K562 (cell line): ENCODE results near the gene TLX3. TPM values are rescaled to one million over a fixed set of nuclear protein-coding genes. Genes with fewer than 3 reads are reported as not detected.

Experiments
- ATAC-seq: fragments of 200-7000 bp; cut with Tn5 transposase; 3 replicates; pipeline ENCODE4 v1.9.1; 2020; ENCODE audit warnings: moderate library complexity
- BruUV-seq: library from RNA; stranded (reverse); fragments of 400-500 nt; replicated peaks from 2 replicates; lab custom pipeline; 2021; lab: Mats Ljungman, UMichigan
- CTCF ChIA-PET: fragments of 300-600 bp; formaldehyde crosslinking; extraction: SDS; loops from one replicate; lab custom pipeline; 2021; ENCODE audit warnings: low intra/inter-chr PET ratio; lab: Yijun Ruan, JAX
- POLR2A ChIA-PET: fragments of 300-600, 350-650 bp; sonication (Branson Sonifier 250); formaldehyde crosslinking; extraction: SDS; loops from one replicate; lab custom pipeline; 2021; ENCODE audit warnings: antibody characterized with exemption, inconsistent platforms; lab: Yijun Ruan, JAX
- DNase-seq, 4 experiments: peaks; one replicate each; pipeline versions ENCODE4 v3.0.0 to v3.0.0-alpha.2; 2011 to 2018; ENCODE audit warnings: low spot score in 3 of 4, mixed read lengths in 3 of 4; ENCODE audit errors: extremely low read depth in 1 of 4
- FAIRE-seq: peaks from 2 replicates; lab custom pipeline; 2011; peaks lifted over from hg19 to GRCh38; lab: Jason Lieb, UNC
- H2AFZ ChIP-seq: 2 replicates; pipeline ENCODE4 v1.6.0; 2011; ENCODE audit warnings: low read depth, low read length, control low read depth, inconsistent platforms
- H3K27ac ChIP-seq: fragments of 200-600 bp; 3 replicates; pipeline ENCODE4 v1.8.0; 2011; ENCODE audit warnings: low read depth, mild to moderate bottlenecking, control low read depth, inconsistent platforms, low read length, moderate library complexity, mixed read lengths; ENCODE audit errors: extremely low read depth
- H3K27me3 ChIP-seq, 2 experiments: fragments of 300-600 bp in 1 of 2; 2 replicates in 1 of 2; 3 replicates in 1 of 2; pipeline versions ENCODE4 v1.6.0 to v1.8.0; 2011; ENCODE audit warnings: inconsistent platforms in 2 of 2, low read length in 2 of 2, mild to moderate bottlenecking in 1 of 2, mixed read lengths in 1 of 2, moderate library complexity in 1 of 2; ENCODE audit not compliant: control insufficient read depth in 2 of 2, insufficient read depth in 2 of 2
- H3K36me3 ChIP-seq: fragments of 300-600 bp; 3 replicates; pipeline ENCODE4 v1.8.0; 2011; ENCODE audit warnings: mild to moderate bottlenecking, low read length, inconsistent platforms; ENCODE audit not compliant: control insufficient read depth, insufficient read depth
- H3K4me1 ChIP-seq, 2 experiments: fragments of 200-600 bp in 1 of 2; replicated peaks in 1 of 2; 2 replicates in 1 of 2; 3 replicates in 1 of 2; pipeline versions ENCODE4 v1.5.1 to v1.8.0; 2011; ENCODE audit warnings: inconsistent platforms in 2 of 2, low read length in 2 of 2, mild to moderate bottlenecking in 1 of 2, mixed read lengths in 1 of 2, moderate library complexity in 1 of 2; ENCODE audit not compliant: control insufficient read depth in 2 of 2, insufficient read depth in 2 of 2
- H3K4me2 ChIP-seq: 2 replicates; pipeline ENCODE4 v1.6.1; 2011; ENCODE audit warnings: low read length, control low read depth, inconsistent platforms, mixed read lengths; ENCODE audit not compliant: insufficient read depth
- H3K4me3 ChIP-seq: fragments of 200-600 bp; sonication (generic), shearing (Covaris generic); 2 replicates; pipeline ENCODE4 v1.5.1; 2016; ENCODE audit warnings: control low read depth, inconsistent platforms
- H3K79me2 ChIP-seq: fragments of 200-600 bp; 3 replicates; pipeline ENCODE4 v1.8.0; 2011; ENCODE audit warnings: low read length, inconsistent platforms; ENCODE audit not compliant: control insufficient read depth, insufficient read depth
- H3K9ac ChIP-seq, 2 experiments: 2 replicates each; pipeline versions ENCODE4 v1.6.0 to v1.6.1; 2011; ENCODE audit warnings: low read depth in 2 of 2, low read length in 2 of 2, control low read depth in 1 of 2, inconsistent platforms in 1 of 2, mild to moderate bottlenecking in 1 of 2, mixed read lengths in 1 of 2; ENCODE audit not compliant: insufficient read depth in 1 of 2
- H3K9me1 ChIP-seq: one replicate; pipeline ENCODE4 v1.6.0; 2011; ENCODE audit warnings: inconsistent platforms, mild to moderate bottlenecking, low read length, moderate library complexity; ENCODE audit not compliant: control insufficient read depth, insufficient read depth
- H3K9me3 ChIP-seq: replicated peaks from 2 replicates; pipeline ENCODE4 v1.5.1; 2011; ENCODE audit warnings: low read depth, low read length, inconsistent platforms; ENCODE audit not compliant: control insufficient read depth, insufficient read depth
- H4K20me1 ChIP-seq: replicated peaks from 2 replicates; pipeline ENCODE4 v1.6.1; 2011; ENCODE audit warnings: low read length, inconsistent platforms, mixed read lengths; ENCODE audit not compliant: control insufficient read depth, insufficient read depth
- EGR1 ChIP-seq: fragments of 450-650 bp; conservative IDR thresholded peaks from 2 replicates; pipeline ENCODE4 v1.6.1; 2017; ENCODE audit warnings: mild to moderate bottlenecking
- MBD1 ChIP-seq: fragments of 250-450 bp; sonication (Bioruptor Pico); IDR thresholded peaks from 2 replicates; pipeline ENCODE4 v1.8.0; 2022; ENCODE audit warnings: inconsistent platforms
- SAP30 ChIP-seq: fragments of 200-600 bp; sonication (generic); IDR thresholded peaks from 2 replicates; pipeline ENCODE4 v1.6.1; 2012; ENCODE audit warnings: borderline replicate concordance, low read depth, mild to moderate bottlenecking, moderate library complexity, low read length, control low read depth, inconsistent platforms; ENCODE audit not compliant: insufficient read depth, poor library complexity, severe bottlenecking
- SNIP1 ChIP-seq: fragments of 450-650 bp; IDR thresholded peaks from 2 replicates; pipeline ENCODE4 v1.7.1; 2017; ENCODE audit warnings: low read depth, mild to moderate bottlenecking
- ZMIZ1 ChIP-seq, 2 experiments: fragments of 150-350 bp in 1 of 2; IDR thresholded peaks; 2 replicates each; pipeline ENCODE4 v1.6.1; 2012 to 2016; ENCODE audit warnings: low read depth in 2 of 2, low read length in 2 of 2, mild to moderate bottlenecking in 1 of 2, moderate library complexity in 1 of 2
- WGBS: fragments of 100-300 bp; shearing (Covaris generic); methylation state at CpG from one replicate; pipeline ENCODE4 v1.1.6; 2016; ENCODE audit warnings: low coverage, mixed read lengths; ENCODE audit not compliant: insufficient coverage; ENCODE audit errors: missing lambda C conversion rate; 5-methylcytosine and 5-hydroxymethylcytosine counted together
- in situ Hi-C: fragments of 300-500 bp; cut with MboI; formaldehyde crosslinking; loops from 4 replicates; pipeline ENCODE4 v1.15.0; 2018; ENCODE audit warnings: inconsistent platforms, mixed read lengths
- intact Hi-C: fragments of 100-400 bp; cut with micrococcal nuclease; formaldehyde crosslinking; loops from 2 replicates; pipeline ENCODE4 v1.14.2; 2022
- polyA plus RNA-seq, 8 experiments: library from polyadenylated mRNA; depleted of rRNA in 4 of 8; stranded (reverse) in 5 of 8; unstranded in 3 of 8; fragments of >200 nt; fragmentation: Nextera tagmentation in 2 of 8; fragmentation: Illumina TruSeq in 1 of 8; extraction: Ambion mirVana in 2 of 8; extraction: Trizol in 1 of 8; gene quantifications; 2 replicates each; pipeline versions ENCODE4 v1.2.1 to v1.2.3, GENCODE V29; 2011 to 2014; ENCODE audit warnings: inconsistent platforms in 1 of 8, missing spikeins in 1 of 8
- total RNA-seq, 7 experiments: library from RNA; depleted of rRNA in 6 of 7; stranded (reverse); fragments of >200 nt in 6 of 7; fragmentation: Illumina TruSeq in 2 of 7; extraction: Trizol in 2 of 7; gene quantifications; 2 replicates each; pipeline versions ENCODE4 v1.2.1 to v1.2.3, GENCODE V29; 2011 to 2021; ENCODE audit warnings: low replicate concordance in 1 of 7
- TF ChIP-seq, protein P1 (sequence below): fragments of 250-450 bp; sonication (Bioruptor Pico); IDR thresholded peaks from 2 replicates; pipeline ENCODE4 v1.6.1; 2021; ENCODE audit warnings: mild to moderate bottlenecking
- TF ChIP-seq, protein P2 (sequence below), 3 experiments: fragments of 200-800 bp in 1 of 3; fragments of 250-450 bp in 1 of 3; fragments of 450-650 bp in 1 of 3; sonication (Bioruptor Pico) in 1 of 3; sonication (Bioruptor generic) in 1 of 3; formaldehyde crosslinking in 1 of 3; IDR thresholded peaks; 2 replicates each; pipeline versions ENCODE4 v1.6.1 to v1.8.0; 2016 to 2022; ENCODE audit warnings: mild to moderate bottlenecking in 2 of 3, missing genetic modification characterization in 2 of 3, missing compliant biosample characterization in 1 of 3, moderate library complexity in 1 of 3

Gene TLX3
- total and polyA plus RNA-seq, 9 of the 15 experiments (the other 6 are each of a cell fraction or from before 2014, with no cell fraction given), result not detected

DNA sequence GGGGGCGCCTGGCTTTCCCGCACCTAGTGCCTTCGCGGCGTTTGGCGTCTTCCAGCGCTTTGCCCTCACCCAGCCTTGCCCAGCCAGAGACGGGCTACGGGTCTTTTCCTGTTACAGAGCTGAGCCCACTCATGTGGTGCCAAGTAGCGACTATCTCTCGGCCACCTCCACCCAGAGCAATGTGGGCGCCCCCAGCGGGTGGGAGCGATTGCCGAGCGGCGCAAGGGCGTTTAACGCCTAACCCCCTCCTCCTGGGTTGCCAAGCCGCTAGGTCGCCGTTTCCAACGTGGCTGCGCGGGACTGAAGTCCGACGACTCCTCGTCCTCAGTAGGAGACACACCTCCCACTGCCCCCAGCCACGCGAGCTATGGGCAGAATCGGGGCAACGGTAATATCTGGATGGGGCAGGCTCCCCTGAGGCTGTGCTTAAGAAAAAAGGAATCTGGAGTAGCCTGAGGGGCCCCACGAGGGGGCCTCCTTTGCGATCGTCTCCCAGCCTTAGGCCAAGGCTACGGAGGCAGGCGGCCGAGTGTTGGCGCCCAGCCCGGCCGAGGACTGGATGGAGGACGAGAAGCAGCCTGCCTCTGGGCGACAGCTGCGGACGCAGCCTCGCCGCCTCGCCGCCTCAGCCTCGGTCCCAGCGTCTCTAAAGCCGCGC lies 5.8 kb downstream of the TLX3 start:
- Histone ChIP-seq H3K36me3 (no peaks in the 10 kb centered on the region), H3K9ac (no peak overlapping the region), H3K27ac (no peak overlapping the region), H3K4me1 (peaks cover 0 to 8% of the 10 kb centered on the region in 2 experiments; a peak in 2 of 5 replicates), H3K9me1 (no peaks in the 10 kb centered on the region), H3K4me3 (no peak overlapping the region), H3K9me3 (no peaks in the 10 kb centered on the region), H4K20me1 (no peaks in the 10 kb centered on the region), H3K4me2 (no peak overlapping the region), H3K27me3 (peaks cover 7 to 60% of the 10 kb centered on the region in 2 experiments; a peak in 3 of 5 replicates), H2AFZ (no peak overlapping the region), H3K79me2 (no peaks in the 10 kb centered on the region)
- 15% methylated on average over 39 of the region's 53 CpGs for WGBS
- ATAC-seq (no peak), FAIRE-seq (no peak), DNase-seq (no peak)
- POLR2A ChIA-PET, result no interaction called here
- TF ChIP-seq, protein P1, sequence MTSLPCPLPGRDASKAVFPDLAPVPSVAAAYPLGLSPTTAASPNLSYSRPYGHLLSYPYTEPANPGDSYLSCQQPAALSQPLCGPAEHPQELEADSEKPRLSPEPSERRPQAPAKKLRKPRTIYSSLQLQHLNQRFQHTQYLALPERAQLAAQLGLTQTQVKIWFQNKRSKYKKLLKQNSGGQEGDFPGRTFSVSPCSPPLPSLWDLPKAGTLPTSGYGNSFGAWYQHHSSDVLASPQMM (CRISPR knock-in tag), result no peak
- no peak for TF ChIP-seq MBD1 (CRISPR knock-in tag)
- TF ChIP-seq, protein P2, sequence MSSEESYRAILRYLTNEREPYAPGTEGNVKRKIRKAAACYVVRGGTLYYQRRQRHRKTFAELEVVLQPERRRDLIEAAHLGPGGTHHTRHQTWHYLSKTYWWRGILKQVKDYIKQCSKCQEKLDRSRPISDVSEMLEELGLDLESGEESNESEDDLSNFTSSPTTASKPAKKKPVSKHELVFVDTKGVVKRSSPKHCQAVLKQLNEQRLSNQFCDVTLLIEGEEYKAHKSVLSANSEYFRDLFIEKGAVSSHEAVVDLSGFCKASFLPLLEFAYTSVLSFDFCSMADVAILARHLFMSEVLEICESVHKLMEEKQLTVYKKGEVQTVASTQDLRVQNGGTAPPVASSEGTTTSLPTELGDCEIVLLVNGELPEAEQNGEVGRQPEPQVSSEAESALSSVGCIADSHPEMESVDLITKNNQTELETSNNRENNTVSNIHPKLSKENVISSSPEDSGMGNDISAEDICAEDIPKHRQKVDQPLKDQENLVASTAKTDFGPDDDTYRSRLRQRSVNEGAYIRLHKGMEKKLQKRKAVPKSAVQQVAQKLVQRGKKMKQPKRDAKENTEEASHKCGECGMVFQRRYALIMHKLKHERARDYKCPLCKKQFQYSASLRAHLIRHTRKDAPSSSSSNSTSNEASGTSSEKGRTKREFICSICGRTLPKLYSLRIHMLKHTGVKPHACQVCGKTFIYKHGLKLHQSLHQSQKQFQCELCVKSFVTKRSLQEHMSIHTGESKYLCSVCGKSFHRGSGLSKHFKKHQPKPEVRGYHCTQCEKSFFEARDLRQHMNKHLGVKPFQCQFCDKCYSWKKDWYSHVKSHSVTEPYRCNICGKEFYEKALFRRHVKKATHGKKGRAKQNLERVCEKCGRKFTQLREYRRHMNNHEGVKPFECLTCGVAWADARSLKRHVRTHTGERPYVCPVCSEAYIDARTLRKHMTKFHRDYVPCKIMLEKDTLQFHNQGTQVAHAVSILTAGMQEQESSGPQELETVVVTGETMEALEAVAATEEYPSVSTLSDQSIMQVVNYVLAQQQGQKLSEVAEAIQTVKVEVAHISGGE (CRISPR knock-in tag; IDR thresholded peaks at IDR 0.05), result no peak
- TF ChIP-seq EGR1, result no peak
- TF ChIP-seq SAP30, result no peak
- TF ChIP-seq SNIP1, result no peak
- TF ChIP-seq ZMIZ1 (IDR thresholded peaks at IDR 0.05; ENCODE audit: low read depth in 2 of 2, low read length in 2 of 2), result no peak
- in situ Hi-C loops (no loop called here), intact Hi-C loops (no loop called here)
- BruUV-seq, result no TSS peak
- CTCF ChIA-PET, result no interaction called here
